PFSK-1 (cell line): ENCODE results near the gene NRBF2.

Experiments
- FOXP2 ChIP-seq: optimal IDR thresholded peaks from 2 replicates; pipeline ENCODE3; 2011; ENCODE audit warnings: borderline replicate concordance, control low read depth, inconsistent platforms; ENCODE audit not compliant: insufficient read depth; ENCODE audit errors: extremely low read length, extremely low read depth
- POLR2AphosphoS5 ChIP-seq: IDR thresholded peaks from 2 replicates; pipeline ENCODE4 v1.6.1; 2012; ENCODE audit warnings: low read depth, mild to moderate bottlenecking, control low read depth, low read length, moderate library complexity
- REST ChIP-seq, 2 experiments: IDR thresholded peaks; 2 replicates each; pipeline versions ENCODE4 v1.6.1 to v1.8.0; 2011 to 2012; ENCODE audit warnings: low read depth in 2 of 2, low read length in 2 of 2, control low read depth in 1 of 2, inconsistent platforms in 1 of 2, mild to moderate bottlenecking in 1 of 2, moderate library complexity in 1 of 2; ENCODE audit not compliant: insufficient read depth in 1 of 2
- SIN3A ChIP-seq: IDR thresholded peaks from 2 replicates; pipeline ENCODE4 v1.6.1; 2012; ENCODE audit warnings: mild to moderate bottlenecking, low read length, moderate library complexity, borderline replicate concordance; ENCODE audit not compliant: insufficient read depth
- TAF1 ChIP-seq: IDR thresholded peaks from 2 replicates; pipeline ENCODE4 v1.6.1; 2012; ENCODE audit warnings: low read length, control low read depth, borderline replicate concordance; ENCODE audit not compliant: insufficient read depth

NRBF2 gene

GRCh38 chr10:63116452-63117072 is 16.6 kb upstream of the NRBF2 start:
- TF ChIP-seq REST (IDR thresholded peaks at IDR 0.05; ENCODE audit: insufficient read depth in 1 of 2, low read depth in 2 of 2, low read length in 2 of 2) (no peak), FOXP2 (no peak), POLR2AphosphoS5 (no peak), SIN3A (no peak), TAF1 (no peak)

- TF ChIP-seq POLR2AphosphoS5 = no peak
- TF ChIP-seq TAF1 = no peak
- TF ChIP-seq REST (IDR thresholded peaks at IDR 0.05; ENCODE audit: insufficient read depth in 1 of 2, low read depth in 2 of 2, low read length in 2 of 2) = no peak
- no peak for TF ChIP-seq SIN3A
- no peak for TF ChIP-seq FOXP2
Measured at GRCh38 chr10:63119041-63119440, 14.1 kb upstream of the NRBF2 start.

GRCh38 chr10:63120554-63120953 is 12.6 kb upstream of the NRBF2 start:
- TF ChIP-seq FOXP2 = no peak

DNA sequence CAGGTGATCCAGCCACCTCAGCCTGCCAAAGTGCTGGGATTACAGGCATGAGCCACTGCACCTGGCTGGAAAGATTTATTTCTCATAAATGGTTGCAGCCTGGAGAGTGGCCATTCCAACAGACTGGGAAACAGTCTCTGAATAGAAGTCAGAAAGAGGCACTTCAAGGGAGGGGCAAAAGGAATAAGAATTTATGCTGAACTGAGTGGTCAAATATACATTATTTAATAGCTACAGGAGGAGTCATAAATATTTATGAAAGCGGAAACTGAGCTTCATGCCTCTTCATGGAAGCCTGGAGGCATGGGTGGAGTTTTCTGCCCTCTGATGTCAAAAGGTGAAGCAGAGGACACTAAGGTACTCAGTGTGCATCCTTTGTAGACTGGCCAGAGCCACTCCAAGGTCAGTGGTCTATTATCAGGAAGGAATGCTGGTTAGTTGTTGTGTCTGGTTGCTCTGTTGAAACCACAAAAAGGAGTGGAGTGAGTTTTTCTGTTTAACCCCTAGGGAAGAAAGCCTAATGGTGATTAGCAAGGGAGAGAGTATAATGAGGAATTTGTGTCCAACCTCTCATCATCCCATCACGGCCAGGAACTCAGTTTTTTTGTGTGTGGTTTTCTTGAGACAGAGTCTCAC is 9.3 kb upstream of the NRBF2 start:
- TF ChIP-seq REST (IDR thresholded peaks at IDR 0.05; ENCODE audit: insufficient read depth in 1 of 2, low read depth in 2 of 2, low read length in 2 of 2) (no peak), POLR2AphosphoS5 (no peak), TAF1 (no peak), SIN3A (no peak), FOXP2 (no peak)

- TF ChIP-seq POLR2AphosphoS5 = no peak
- no peak for TF ChIP-seq REST (IDR thresholded peaks at IDR 0.05; ENCODE audit: insufficient read depth in 1 of 2, low read depth in 2 of 2, low read length in 2 of 2)
- no peak for TF ChIP-seq SIN3A
- TF ChIP-seq FOXP2 = no peak
- no peak for TF ChIP-seq TAF1
Measured at GRCh38 chr10:63125459-63125858, 7.7 kb upstream of the NRBF2 start.
